Measurements from ENCODE around the gene SNAP23. TPM values are rescaled to one million over a fixed set of nuclear protein-coding genes. Genes with fewer than 3 reads are reported as not detected.

The SNAP23 gene
- total RNA-seq, 1 donor from 2014 or later = 96.3 TPM

- no peaks in the 10 kb centered on the region for H3K9me3 Mint-ChIP-seq
- H3K36me3 Mint-ChIP-seq = peaks cover 6% of the 10 kb centered on the region
- Histone ChIP-seq H3K4me2 (peak within 1 kb of the TSS; percentile 88), H3K27ac (peak within 1 kb of the TSS; percentile 44), H3K4me3 (peak within 1 kb of the TSS; percentile 97), H3K9me3 (ENCODE audit: low read depth) (no peaks in the 10 kb centered on the region), H3K79me2 (ENCODE audit: low read depth) (peaks cover 57% of the 10 kb centered on the region), H3K36me3 (no peaks in the 10 kb centered on the region), H3K27me3 (no peaks in the 10 kb centered on the region), H3K4me1 (peaks cover 10% of the 10 kb centered on the region), H4K20me1 (ENCODE audit: low read depth) (no peaks in the 10 kb centered on the region), H3K9ac (peak within 1 kb of the TSS; percentile 91), H2AFZ (replicated peaks) (peak within 1 kb of the TSS; percentile 98), H3F3A (ENCODE audit: low read depth) (peaks cover 10% of the 10 kb centered on the region)
- H3K27me3 Mint-ChIP-seq (ENCODE audit: insufficient read depth, low read depth) = peaks cover 5% of the 10 kb centered on the region
- DNase-seq (ENCODE audit: low spot score) = peak; percentile 97
- TF ChIP-seq EZH2 (IDR thresholded peaks at IDR 0.05) = no peak
- no peak for TF ChIP-seq CTCF (IDR thresholded peaks at IDR 0.05)
- TF ChIP-seq EZH2phosphoT487 (IDR thresholded peaks at IDR 0.05) = no peak
- peaks cover 25% of the 10 kb centered on the region for H3K4me1 Mint-ChIP-seq
- peak within 1 kb of the TSS; percentile 99 for H3K4me3 Mint-ChIP-seq
- H3K27ac Mint-ChIP-seq = peak within 1 kb of the TSS; percentile 58
These were observed 53.0 kb downstream of the SNAP23 start, which contains the start of the genes HAUS2 and LRRC57 for GRCh38 chr15:42548249-42549031. Gene HAUS2, plus strand, starts transcription at chr15:42548838. Its CDS starts 35 bp downstream, at chr15:42548873. Gene LRRC57, minus strand, starts transcription at chr15:42548793. Its CDS starts 359 bp downstream, at chr15:42548434.

DNA sequence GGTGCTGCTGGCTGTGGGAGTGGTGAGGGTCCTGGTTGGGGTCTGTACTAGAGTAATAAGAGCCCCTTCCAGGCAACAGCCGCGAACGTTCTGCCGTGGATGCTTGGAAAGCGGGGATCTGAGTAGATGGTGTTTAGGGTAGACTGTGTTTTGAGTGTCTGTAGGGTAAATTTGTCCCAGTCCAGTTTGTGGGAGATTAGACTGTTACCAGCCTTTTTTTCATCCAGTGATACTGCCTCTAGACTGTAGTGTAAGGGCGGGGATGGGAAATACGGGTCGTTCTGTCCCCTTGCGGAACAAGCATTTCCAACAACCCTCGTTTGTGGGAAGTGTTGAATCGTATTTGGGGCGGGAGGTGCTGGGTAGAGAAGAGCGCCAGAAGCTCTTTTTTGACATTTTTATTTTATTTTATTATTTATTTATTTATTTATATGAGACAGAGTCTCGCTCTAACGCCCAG lies 53.6 kb downstream of the SNAP23 start:
- H3K9me3 ChIP-seq (ENCODE audit: low read depth) = no peaks in the 10 kb centered on the region
- TF ChIP-seq EZH2 (IDR thresholded peaks at IDR 0.05) = no peak
- TF ChIP-seq EZH2phosphoT487 (IDR thresholded peaks at IDR 0.05) = no peak
- no peak for TF ChIP-seq CTCF (IDR thresholded peaks at IDR 0.05)
- H3K27ac ChIP-seq = peak overlapping the region; percentile 44
- H3K4me3 Mint-ChIP-seq = peak overlapping the region; percentile 99
- H2AFZ ChIP-seq (replicated peaks) = peak overlapping the region; percentile 98
- peak; percentile 47 for DNase-seq (ENCODE audit: low spot score)
- peaks cover 63% of the 10 kb centered on the region for H3K79me2 ChIP-seq (ENCODE audit: low read depth)
- H3F3A ChIP-seq (ENCODE audit: low read depth) = peaks cover 10% of the 10 kb centered on the region
- peak overlapping the region; percentile 58 for H3K27ac Mint-ChIP-seq
- H3K4me1 ChIP-seq = peaks cover 10% of the 10 kb centered on the region
- peaks cover 25% of the 10 kb centered on the region for H3K4me1 Mint-ChIP-seq
- H3K4me2 ChIP-seq = peak overlapping the region; percentile 88
- H3K36me3 ChIP-seq = no peaks in the 10 kb centered on the region
- peak overlapping the region; percentile 91 for H3K9ac ChIP-seq
- peak overlapping the region; percentile 97 for H3K4me3 ChIP-seq
- H3K36me3 Mint-ChIP-seq = peaks cover 4% of the 10 kb centered on the region
- H3K9me3 Mint-ChIP-seq = no peaks in the 10 kb centered on the region
- H3K27me3 ChIP-seq = no peaks in the 10 kb centered on the region
- peaks cover 5% of the 10 kb centered on the region for H3K27me3 Mint-ChIP-seq (ENCODE audit: insufficient read depth, low read depth)
- peaks cover 2% of the 10 kb centered on the region for H4K20me1 ChIP-seq (ENCODE audit: low read depth)

GRCh38 chr15:42549741-42550392 lies 54.4 kb downstream of the SNAP23 start:
- Mint-ChIP-seq H3K27ac (no peak overlapping the region), H3K9me3 (no peaks in the 10 kb centered on the region), H3K36me3 (peaks cover 3% of the 10 kb centered on the region), H3K27me3 (ENCODE audit: insufficient read depth, low read depth) (peaks cover 5% of the 10 kb centered on the region), H3K4me3 (peak overlapping the region; percentile 99), H3K4me1 (peaks cover 25% of the 10 kb centered on the region)
- H2AFZ ChIP-seq (replicated peaks) = no peak overlapping the region
- H3K4me3 ChIP-seq = peak overlapping the region; percentile 97
- no peaks in the 10 kb centered on the region for H3K27me3 ChIP-seq
- DNase-seq (ENCODE audit: low spot score) = no peak
- peaks cover 7% of the 10 kb centered on the region for H4K20me1 ChIP-seq (ENCODE audit: low read depth)
- H3F3A ChIP-seq (ENCODE audit: low read depth) = peaks cover 10% of the 10 kb centered on the region
- H3K79me2 ChIP-seq (ENCODE audit: low read depth) = peaks cover 71% of the 10 kb centered on the region
- no peak for TF ChIP-seq EZH2phosphoT487 (IDR thresholded peaks at IDR 0.05)
- no peak for TF ChIP-seq EZH2 (IDR thresholded peaks at IDR 0.05)
- no peak for TF ChIP-seq CTCF (IDR thresholded peaks at IDR 0.05)
- H3K27ac ChIP-seq = no peak overlapping the region
- peak overlapping the region; percentile 91 for H3K9ac ChIP-seq
- peak overlapping the region; percentile 88 for H3K4me2 ChIP-seq
- no peaks in the 10 kb centered on the region for H3K36me3 ChIP-seq
- peaks cover 10% of the 10 kb centered on the region for H3K4me1 ChIP-seq
- no peaks in the 10 kb centered on the region for H3K9me3 ChIP-seq (ENCODE audit: low read depth)
